Endothelial cell of umbilical vein (primary cell): ENCODE measurements around the gene DDR2. TPM values are rescaled to one million over a fixed set of nuclear protein-coding genes. Genes with fewer than 3 reads are reported as not detected.

ENCODE experiments used
- BruUV-seq: library from RNA; stranded (reverse); fragments of 400-500 nt; replicated peaks from 2 replicates; lab custom pipeline; 2021; lab: Mats Ljungman, UMichigan
- CTCF ChIA-PET: fragments of 300-600, 350-600 bp; sonication (Branson Sonifier 250); formaldehyde crosslinking; loops from one replicate; lab custom pipeline; 2021; ENCODE audit warnings: antibody characterized with exemption, inconsistent platforms; lab: Charles Lee
- POLR2A ChIA-PET: fragments of 300-600, 350-600 bp; sonication (Branson Sonifier 250); formaldehyde crosslinking; loops from one replicate; lab custom pipeline; 2021; ENCODE audit warnings: antibody characterized with exemption, inconsistent platforms; lab: Charles Lee
- DNase-seq: peaks from one replicate; pipeline ENCODE4 v3.0.0-alpha.2; 2011; ENCODE audit warnings: low read depth, low spot score
- FAIRE-seq: peaks from 2 replicates; lab custom pipeline; 2011; peaks lifted over from hg19 to GRCh38; lab: Jason Lieb, UNC
- H2AFZ ChIP-seq: 2 replicates; pipeline ENCODE4 v1.6.0; 2012; ENCODE audit warnings: low read depth, low read length, control low read depth, inconsistent platforms
- H3K27ac ChIP-seq: 2 replicates; pipeline ENCODE4 v1.5.1; 2011; ENCODE audit warnings: low read depth, mild to moderate bottlenecking, control low read depth, low read length, moderate library complexity; ENCODE audit not compliant: insufficient read depth
- H3K27me3 ChIP-seq, 2 experiments: 2 replicates each; pipeline versions ENCODE4 v1.6.0 to v1.6.1; 2011; ENCODE audit warnings: low read length in 2 of 2, mixed read lengths in 1 of 2; ENCODE audit not compliant: control insufficient read depth in 2 of 2, insufficient read depth in 2 of 2
- H3K36me3 ChIP-seq, 2 experiments: 2 replicates in 1 of 2; 3 replicates in 1 of 2; pipeline ENCODE4 v1.5.1; 2011; ENCODE audit warnings: low read length in 2 of 2, mild to moderate bottlenecking in 1 of 2, moderate library complexity in 1 of 2; ENCODE audit not compliant: control insufficient read depth in 2 of 2, insufficient read depth in 2 of 2; ENCODE audit errors: extremely low read depth in 1 of 2
- H3K4me1 ChIP-seq: 3 replicates; pipeline ENCODE4 v1.5.1; 2011; ENCODE audit warnings: mild to moderate bottlenecking, low read length; ENCODE audit not compliant: control insufficient read depth, insufficient read depth; ENCODE audit errors: extremely low read depth
- H3K4me2 ChIP-seq: 2 replicates; pipeline ENCODE4 v1.6.1; 2011; ENCODE audit warnings: low read length, control low read depth, mixed read lengths; ENCODE audit not compliant: insufficient read depth
- H3K4me3 ChIP-seq, 3 experiments: fragments of 200-600 bp in 1 of 3; sonication (generic), shearing (Covaris generic) in 1 of 3; replicated peaks in 1 of 3; 2 replicates each; pipeline ENCODE4 v1.5.1; 2011 to 2016; ENCODE audit warnings: control low read depth in 3 of 3, low read length in 3 of 3, mild to moderate bottlenecking in 2 of 3, inconsistent platforms in 1 of 3, low read depth in 1 of 3, moderate library complexity in 1 of 3; ENCODE audit not compliant: insufficient read depth in 1 of 3
- H3K79me2 ChIP-seq: 2 replicates; pipeline ENCODE4 v1.6.0; 2012; ENCODE audit warnings: low read length, inconsistent platforms; ENCODE audit not compliant: control insufficient read depth, insufficient read depth
- H3K9ac ChIP-seq: replicated peaks from 2 replicates; pipeline ENCODE3; 2011; ENCODE audit warnings: low read length, control low read depth; ENCODE audit not compliant: insufficient read depth; ENCODE audit errors: extremely low read depth
- H3K9me1 ChIP-seq: replicated peaks from 3 replicates; pipeline ENCODE4 v1.6.0; 2011; ENCODE audit warnings: mild to moderate bottlenecking, low read length; ENCODE audit not compliant: control insufficient read depth, insufficient read depth; ENCODE audit errors: extremely low read depth
- H3K9me3 ChIP-seq: replicated peaks from 2 replicates; pipeline ENCODE4 v1.5.1; 2012; ENCODE audit warnings: low read length, inconsistent platforms; ENCODE audit not compliant: control insufficient read depth, insufficient read depth
- H4K20me1 ChIP-seq: replicated peaks from 2 replicates; pipeline ENCODE3; 2011; ENCODE audit warnings: mild to moderate bottlenecking, low read length; ENCODE audit not compliant: control insufficient read depth, insufficient read depth; ENCODE audit errors: extremely low read depth
- CTCF ChIP-seq, 2 donors: IDR thresholded peaks; 1 replicate in 1 of 2; 2 replicates in 1 of 2; pipeline ENCODE4 v1.5.1; 2011; ENCODE audit warnings: low read length in 2 of 2, mild to moderate bottlenecking in 2 of 2, moderate library complexity in 2 of 2, control low read depth in 1 of 2, inconsistent platforms in 1 of 2, low read depth in 1 of 2; ENCODE audit not compliant: insufficient read depth in 1 of 2; ENCODE audit errors: extremely low read depth in 1 of 2
- EZH2 ChIP-seq: IDR thresholded peaks from 2 replicates; pipeline ENCODE4 v1.6.1; 2012; ENCODE audit warnings: borderline replicate concordance, low read depth, mild to moderate bottlenecking, moderate library complexity, low read length, inconsistent platforms; ENCODE audit not compliant: severe bottlenecking
- FOS ChIP-seq: IDR thresholded peaks from 2 replicates; pipeline ENCODE4 v1.6.1; 2011; ENCODE audit warnings: mild to moderate bottlenecking, low read length, moderate library complexity, borderline replicate concordance; ENCODE audit not compliant: insufficient read depth
- GATA2 ChIP-seq: IDR thresholded peaks from 2 replicates; pipeline ENCODE4 v1.7.0; 2011; ENCODE audit warnings: low read depth, mild to moderate bottlenecking, moderate library complexity, mixed read lengths, low read length; ENCODE audit not compliant: insufficient read length, insufficient read depth
- JUN ChIP-seq: IDR thresholded peaks from 2 replicates; pipeline ENCODE4 v1.6.1; 2011; ENCODE audit warnings: borderline replicate concordance, low read depth; ENCODE audit not compliant: insufficient read length, insufficient read depth
- MAX ChIP-seq: IDR thresholded peaks from 2 replicates; pipeline ENCODE4 v1.6.1; 2011; ENCODE audit not compliant: insufficient read depth, insufficient read length
- MYC ChIP-seq: IDR thresholded peaks from one replicate; pipeline ENCODE4 v1.6.1; 2011; ENCODE audit warnings: mild to moderate bottlenecking, low read depth, low read length
- POLR2A ChIP-seq: IDR thresholded peaks from 2 replicates; pipeline ENCODE4 v1.6.1; 2012; ENCODE audit warnings: low read depth, mild to moderate bottlenecking, control low read depth, low read length
- POLR2AphosphoS5 ChIP-seq: IDR thresholded peaks from 2 replicates; pipeline ENCODE4 v1.6.1; 2012; ENCODE audit warnings: low read depth, mild to moderate bottlenecking, control low read depth, low read length, moderate library complexity; ENCODE audit not compliant: insufficient read depth
- dilution Hi-C: fragments of 300-500 bp; cut with MboI; formaldehyde crosslinking; loops from one replicate; pipeline ENCODE4 v1.15.0; 2019; ENCODE audit warnings: low sequenced_read_pairs; ENCODE audit not compliant: extremely low pct_ligation_motif_present
- intact Hi-C: fragments of 100-400 bp; cut with micrococcal nuclease; formaldehyde crosslinking; loops from one replicate; pipeline ENCODE4 v1.10.0; 2022
- polyA plus RNA-seq, 4 experiments: library from polyadenylated mRNA; depleted of rRNA in 3 of 4; stranded (reverse) in 3 of 4; unstranded in 1 of 4; fragments of >200 nt; gene quantifications; 2 replicates each; pipeline versions ENCODE4 v1.2.1 to v1.2.3, GENCODE V29; 2011 to 2012; ENCODE audit warnings: missing spikeins in 1 of 4
- total RNA-seq: library from RNA; stranded (reverse); gene quantifications from 2 replicates; pipeline ENCODE4 v1.2.3, GENCODE V29; 2021

Gene DDR2
- total and polyA plus RNA-seq, 2 donors (not counting 3 experiments of a cell fraction or from before 2014, with no cell fraction given) = 27.8 to 30.8 TPM

GRCh38 chr1:162621256-162621655, 11.0 kb upstream of the DDR2 start:
- Histone ChIP-seq H3K27ac (no peak overlapping the region), H3K36me3 (no peaks in the 10 kb centered on the region), H3K4me3 (no peak overlapping the region), H3K9me1 (no peaks in the 10 kb centered on the region), H3K27me3 (no peaks in the 10 kb centered on the region), H3K79me2 (no peaks in the 10 kb centered on the region), H3K9ac (no peak overlapping the region), H3K4me2 (no peak overlapping the region), H4K20me1 (no peaks in the 10 kb centered on the region), H3K4me1 (no peaks in the 10 kb centered on the region), H3K9me3 (peaks cover 4% of the 10 kb centered on the region), H2AFZ (no peak overlapping the region)
- TF ChIP-seq MYC = no peak
- no peak for TF ChIP-seq POLR2AphosphoS5
- no peak for TF ChIP-seq POLR2A
- TF ChIP-seq MAX = no peak
- TF ChIP-seq JUN = no peak
- TF ChIP-seq GATA2 = no peak
- TF ChIP-seq CTCF (IDR thresholded peaks at IDR 0.05; ENCODE audit: extremely low read depth in 1 of 2, insufficient read depth in 1 of 2, low read depth in 1 of 2, low read length in 2 of 2) = no peak
- TF ChIP-seq EZH2 = no peak
- no peak for TF ChIP-seq FOS
- DNase-seq (no peak), FAIRE-seq (no peak)
- intact Hi-C loops (no loop called here), dilution Hi-C loops (no loop called here)
- POLR2A ChIA-PET = no interaction called here
- no TSS peak for BruUV-seq
- CTCF ChIA-PET = interaction anchor here (1.3 to 1.5 kb wide), 2 partner anchors 8 to 21 kb away, joined by 3 to 4 read pairs; no protein-coding TSS in a partner anchor
